ENCODE data around the gene LMTK3. TPM values are rescaled to one million over a fixed set of nuclear protein-coding genes. Genes with fewer than 3 reads are reported as not detected.

Gene LMTK3
- total RNA-seq: 1 to 10 TPM; 1.8 to 2.6 (median 2.0) TPM

DNA sequence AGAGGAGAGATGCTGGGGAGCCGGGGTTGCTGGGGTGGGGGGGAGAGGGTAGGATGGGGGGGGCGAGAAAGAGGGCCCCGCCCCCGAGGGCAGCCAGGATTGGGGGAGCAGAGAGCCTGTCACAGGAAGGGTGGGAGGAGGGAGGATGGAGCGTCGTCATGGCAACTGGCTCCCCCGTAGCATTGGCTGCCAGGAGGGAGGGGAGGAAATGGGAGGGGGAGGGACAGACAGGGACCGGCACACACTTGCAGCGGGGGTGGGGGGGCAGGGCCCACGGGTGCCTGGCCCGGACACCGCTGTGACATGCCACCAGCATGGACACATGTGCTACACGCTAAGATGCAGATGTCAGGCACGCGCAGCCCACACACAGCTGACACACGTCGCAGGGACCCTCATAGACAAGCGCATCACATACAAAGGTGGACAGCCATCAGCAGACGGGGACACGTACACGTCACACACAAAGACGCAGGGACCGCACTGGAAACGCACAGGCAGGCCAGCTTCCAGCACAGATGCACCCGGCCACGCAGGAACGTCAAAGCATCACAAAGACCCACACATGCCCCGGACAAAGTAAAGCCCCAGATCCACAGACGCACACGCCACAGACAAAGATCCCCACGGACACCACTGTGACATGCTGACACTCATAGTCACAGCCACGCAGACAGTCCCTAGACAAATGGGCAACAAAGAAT lies at the start of gene LMTK3:
LMTK3 (minus strand) TSS at position 36 of the 704 bp plus-strand sequence. CDS start 259 bp downstream, outside the sequence.
- DNase-seq: peak; percentile 69
- peak within 1 kb of the TSS; percentile 82 for H3K4me3 Mint-ChIP-seq

DNA sequence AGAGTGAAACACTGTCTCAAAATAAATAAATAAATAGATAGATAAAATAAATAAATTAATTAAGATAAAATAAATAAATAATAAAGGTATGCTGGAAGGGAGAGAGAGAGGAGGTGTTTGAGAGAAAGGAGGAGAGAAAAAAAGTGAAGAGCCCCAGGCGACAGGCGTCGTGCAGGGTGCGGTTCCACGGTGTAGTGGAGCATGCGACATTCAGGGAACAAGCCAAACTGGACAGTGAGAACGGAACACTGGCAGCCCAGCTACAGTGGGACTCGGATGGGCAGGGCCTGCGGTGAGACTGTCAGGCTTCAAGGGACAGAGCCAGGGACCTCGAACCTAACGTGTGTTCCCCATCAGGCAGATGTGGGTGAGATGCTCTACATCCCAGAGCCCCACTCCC lies 49.8 kb upstream of the LMTK3 start:
- no peak for DNase-seq
- ATAC-seq: no peak
- H3K27me3 Mint-ChIP-seq (ENCODE audit: low read depth): peaks cover 19% of the 10 kb centered on the region
- no peaks in the 10 kb centered on the region for H3K9me3 Mint-ChIP-seq
- peaks cover 2% of the 10 kb centered on the region for H3K4me1 Mint-ChIP-seq (ENCODE audit: low read depth)
- H3K4me3 Mint-ChIP-seq: no peak overlapping the region
- no peaks in the 10 kb centered on the region for H3K36me3 Mint-ChIP-seq (ENCODE audit: insufficient read depth)

More for the DNA sequence above, at the start of gene LMTK3:
- peak; percentile 51 to 53 for ATAC-seq
- Mint-ChIP-seq H3K36me3 (ENCODE audit: insufficient read depth) (no peaks in the 10 kb centered on the region), H3K4me1 (ENCODE audit: low read depth) (peaks cover 13% of the 10 kb centered on the region), H3K27me3 (ENCODE audit: low read depth) (no peaks in the 10 kb centered on the region), H3K9me3 (no peaks in the 10 kb centered on the region)

DNA sequence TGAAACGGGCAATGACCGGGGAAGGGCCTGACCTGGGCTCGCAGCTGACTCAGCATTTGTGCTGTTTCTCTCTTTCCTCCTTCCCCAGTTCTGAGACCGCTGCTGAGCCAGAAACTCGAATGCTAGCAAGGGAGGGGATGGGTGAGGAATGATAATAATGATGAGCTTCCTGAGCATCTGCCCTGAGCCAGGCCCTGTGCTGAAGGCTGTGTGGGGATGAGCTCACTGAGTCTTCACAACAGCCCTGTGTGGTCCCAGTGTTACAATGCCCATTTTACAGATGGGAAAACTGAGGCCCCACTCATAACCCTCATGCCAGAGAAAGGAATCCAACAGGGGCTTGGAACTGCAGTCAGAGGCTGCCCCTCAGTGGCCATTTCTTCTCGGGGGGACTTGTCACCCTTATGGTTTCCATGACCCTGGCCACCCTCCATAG lies 48.5 kb upstream of the LMTK3 start:
- H3K27me3 Mint-ChIP-seq (ENCODE audit: low read depth): peaks cover 19% of the 10 kb centered on the region
- no peaks in the 10 kb centered on the region for H3K9me3 Mint-ChIP-seq
- H3K4me3 Mint-ChIP-seq: no peak overlapping the region
- ATAC-seq: no peak
- no peak for DNase-seq
- no peaks in the 10 kb centered on the region for H3K36me3 Mint-ChIP-seq (ENCODE audit: insufficient read depth)
- H3K4me1 Mint-ChIP-seq (ENCODE audit: low read depth): peaks cover 2% of the 10 kb centered on the region

- H3K4me3 Mint-ChIP-seq: no peak overlapping the region
- DNase-seq (no peak), ATAC-seq (no peak)
- peaks cover 19% of the 10 kb centered on the region for H3K27me3 Mint-ChIP-seq (ENCODE audit: low read depth)
- peaks cover 2% of the 10 kb centered on the region for H3K4me1 Mint-ChIP-seq (ENCODE audit: low read depth)
- H3K36me3 Mint-ChIP-seq (ENCODE audit: insufficient read depth): no peaks in the 10 kb centered on the region
- H3K9me3 Mint-ChIP-seq: no peaks in the 10 kb centered on the region
These were observed 46.5 kb upstream of the LMTK3 start for GRCh38 chr19:48558018-48558684.

DNA sequence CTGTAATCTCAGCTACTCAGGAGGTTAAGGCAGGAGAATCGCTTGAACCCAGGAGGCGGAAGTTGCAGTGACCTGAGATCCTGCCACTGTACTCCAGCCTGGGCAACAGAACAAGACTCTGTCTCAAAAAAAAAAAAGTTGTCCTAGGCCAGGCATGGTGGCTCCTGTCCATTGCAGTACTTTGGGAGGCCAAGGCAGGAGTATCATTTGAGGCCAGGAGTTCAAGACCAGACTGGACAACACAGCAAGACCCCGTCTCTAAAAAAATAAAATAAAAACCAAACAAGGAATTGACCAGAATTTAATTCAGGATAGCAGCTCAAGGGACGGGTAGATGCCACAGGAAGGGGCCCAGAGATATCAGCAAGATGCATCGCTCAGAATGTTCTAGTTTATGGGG lies 45.2 kb upstream of the LMTK3 start:
- H3K9me3 Mint-ChIP-seq: no peaks in the 10 kb centered on the region
- peaks cover 19% of the 10 kb centered on the region for H3K27me3 Mint-ChIP-seq (ENCODE audit: low read depth)
- no peak overlapping the region for H3K4me3 Mint-ChIP-seq
- ATAC-seq (no peak), DNase-seq (no peak)
- peaks cover 2% of the 10 kb centered on the region for H3K4me1 Mint-ChIP-seq (ENCODE audit: low read depth)
- H3K36me3 Mint-ChIP-seq (ENCODE audit: insufficient read depth): no peaks in the 10 kb centered on the region

DNA sequence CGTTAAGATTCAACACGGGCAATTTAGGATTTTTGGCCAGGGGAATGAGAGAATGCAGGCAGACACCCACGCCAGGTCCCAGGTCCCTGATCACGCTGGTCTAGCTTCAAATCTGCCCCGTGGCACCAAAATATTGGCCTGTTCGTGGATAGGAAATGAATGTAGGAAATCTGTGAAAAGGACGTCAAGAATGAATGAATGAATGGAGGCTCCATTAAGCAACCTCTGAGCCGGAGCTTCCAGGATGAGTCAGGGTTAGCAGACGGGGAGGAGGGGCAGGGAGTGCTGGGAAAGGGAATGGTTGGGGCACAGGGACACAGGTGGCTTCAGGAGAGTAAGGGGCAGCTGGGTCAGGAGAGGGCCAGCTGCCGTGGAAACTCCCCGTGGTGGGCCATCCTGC lies 44.5 kb upstream of the LMTK3 start:
- H3K4me1 Mint-ChIP-seq (ENCODE audit: low read depth): peaks cover 2% of the 10 kb centered on the region

DNA sequence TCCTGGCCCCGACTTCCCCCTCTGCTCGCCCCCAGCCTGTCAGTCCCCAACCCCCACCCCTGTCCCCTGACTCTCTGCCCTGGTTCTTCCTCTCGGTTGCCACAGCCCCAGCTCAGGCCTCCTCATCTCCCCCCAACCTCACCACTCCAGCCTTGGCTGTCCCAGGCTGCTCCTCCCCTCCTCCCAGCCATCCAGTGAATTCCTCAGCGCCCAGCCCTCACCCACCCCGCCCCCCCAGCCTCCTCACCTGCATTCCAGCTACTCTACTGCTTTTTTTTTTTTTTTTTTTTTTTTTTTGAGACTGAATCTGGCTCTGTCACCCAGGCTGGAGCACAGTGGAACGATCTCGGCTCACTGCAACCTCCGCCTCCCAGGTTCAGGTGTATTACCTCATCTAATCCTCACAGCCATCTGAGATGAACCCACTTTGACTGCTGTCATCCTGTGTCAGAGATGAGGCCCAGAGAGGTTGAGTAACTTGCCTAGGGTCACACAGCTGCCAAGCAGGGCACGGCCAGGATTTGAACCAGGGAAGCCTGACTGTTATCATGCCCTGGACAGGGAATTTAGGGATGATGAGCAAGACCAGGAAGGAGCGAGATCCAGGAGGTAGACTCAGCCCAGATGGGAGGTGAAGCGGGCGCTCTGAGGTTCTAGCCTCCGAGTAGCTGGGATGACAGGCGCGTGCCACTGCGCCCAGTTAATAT lies 42.9 kb upstream of the LMTK3 start:
- Mint-ChIP-seq H3K4me3 (no peak overlapping the region), H3K27me3 (ENCODE audit: low read depth) (peaks cover 17% of the 10 kb centered on the region)

More for the DNA sequence above, 44.5 kb upstream of the LMTK3 start:
- peaks cover 21% of the 10 kb centered on the region for H3K27me3 Mint-ChIP-seq (ENCODE audit: low read depth)
- DNase-seq (no peak), ATAC-seq (no peak)
- no peak overlapping the region for H3K4me3 Mint-ChIP-seq
- H3K36me3 Mint-ChIP-seq (ENCODE audit: insufficient read depth): no peaks in the 10 kb centered on the region
- no peaks in the 10 kb centered on the region for H3K9me3 Mint-ChIP-seq

GRCh38 chr19:48553676-48554384 lies 42.2 kb upstream of the LMTK3 start:
- DNase-seq: no peak
- peaks cover 2% of the 10 kb centered on the region for H3K4me1 Mint-ChIP-seq (ENCODE audit: low read depth)
- ATAC-seq: no peak
- no peaks in the 10 kb centered on the region for H3K36me3 Mint-ChIP-seq (ENCODE audit: insufficient read depth)
- H3K27me3 Mint-ChIP-seq (ENCODE audit: low read depth): peaks cover 12% of the 10 kb centered on the region
- H3K4me3 Mint-ChIP-seq: no peak overlapping the region
- no peaks in the 10 kb centered on the region for H3K9me3 Mint-ChIP-seq

More for the DNA sequence above, 42.9 kb upstream of the LMTK3 start:
- Mint-ChIP-seq H3K4me1 (ENCODE audit: low read depth) (peaks cover 2% of the 10 kb centered on the region), H3K36me3 (ENCODE audit: insufficient read depth) (no peaks in the 10 kb centered on the region), H3K9me3 (no peaks in the 10 kb centered on the region)
- ATAC-seq: no peak
- no peak for DNase-seq

DNA sequence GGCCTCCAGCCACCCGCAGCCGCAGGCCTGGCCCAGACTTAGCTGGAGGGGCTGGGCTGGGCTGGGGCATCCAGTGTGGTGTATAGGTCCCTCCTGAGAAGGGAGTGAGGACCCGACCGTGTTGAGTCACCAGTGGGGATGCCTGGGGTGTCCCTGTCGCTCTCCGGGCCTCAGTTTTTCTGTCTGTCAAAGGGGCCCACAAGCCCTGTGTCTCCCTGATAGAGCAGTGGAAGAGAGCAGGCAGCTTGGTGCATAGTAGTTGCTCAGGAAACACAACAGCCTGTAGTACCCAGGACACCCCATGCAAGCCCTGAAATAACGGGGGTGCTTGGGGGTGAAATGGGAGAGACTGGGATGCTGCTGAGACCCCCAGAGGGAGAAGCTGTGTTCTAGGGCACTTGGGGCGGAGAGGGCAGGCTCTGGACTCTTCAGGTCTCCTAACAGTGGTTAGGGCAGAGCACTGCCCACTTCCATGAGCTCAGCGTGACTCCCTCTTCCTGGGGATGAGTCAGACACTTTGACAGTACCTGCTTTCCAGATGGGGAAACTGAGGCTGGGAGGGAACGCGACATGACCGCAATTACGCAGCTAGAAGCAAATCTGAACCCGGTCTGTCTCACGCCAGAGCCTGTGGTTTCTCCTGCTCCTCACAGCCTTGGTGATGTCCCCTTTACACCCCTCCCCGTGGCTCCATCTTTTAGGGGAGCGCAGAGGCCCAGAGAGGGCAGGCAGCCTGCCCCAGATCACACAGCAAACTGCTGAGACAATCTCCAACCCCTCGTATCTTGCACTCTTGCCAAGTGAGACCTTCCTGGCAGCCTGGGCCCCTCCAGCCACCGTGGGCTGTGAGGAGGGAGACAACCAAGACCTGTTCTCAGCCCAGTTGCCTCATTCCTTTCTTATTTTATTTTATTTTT lies 41.0 kb upstream of the LMTK3 start:
- Mint-ChIP-seq H3K9me3 (no peaks in the 10 kb centered on the region), H3K27me3 (ENCODE audit: low read depth) (peaks cover 6% of the 10 kb centered on the region), H3K4me3 (no peak overlapping the region), H3K4me1 (ENCODE audit: low read depth) (no peaks in the 10 kb centered on the region), H3K36me3 (ENCODE audit: insufficient read depth) (no peaks in the 10 kb centered on the region)
- DNase-seq: no peak
- no peak for ATAC-seq

- ATAC-seq: no peak
- no peaks in the 10 kb centered on the region for H3K4me1 Mint-ChIP-seq (ENCODE audit: low read depth)
- no peak within 1 kb of the TSS for H3K4me3 Mint-ChIP-seq
- no peak for DNase-seq
- H3K27me3 Mint-ChIP-seq (ENCODE audit: low read depth): peaks cover 2% of the 10 kb centered on the region
- H3K36me3 Mint-ChIP-seq (ENCODE audit: insufficient read depth): no peaks in the 10 kb centered on the region
- H3K9me3 Mint-ChIP-seq: no peaks in the 10 kb centered on the region
These were observed 40.0 kb upstream of the LMTK3 start, which contains the start of gene SULT2B1 for GRCh38 chr19:48551437-48552302. Gene SULT2B1 (plus strand): TSS chr19:48552172. CDS start chr19:48552253, 81 bp downstream.

- Mint-ChIP-seq H3K4me3 (no peak overlapping the region), H3K36me3 (ENCODE audit: insufficient read depth) (no peaks in the 10 kb centered on the region), H3K4me1 (ENCODE audit: low read depth) (no peaks in the 10 kb centered on the region), H3K27me3 (ENCODE audit: low read depth) (peaks cover 4% of the 10 kb centered on the region), H3K9me3 (no peaks in the 10 kb centered on the region)
- no peak for ATAC-seq
- no peak for DNase-seq
These were observed 37.7 kb upstream of the LMTK3 start for GRCh38 chr19:48549380-48549779.

- ATAC-seq (no peak), DNase-seq (no peak)
- no peak overlapping the region for H3K4me3 Mint-ChIP-seq
- H3K9me3 Mint-ChIP-seq: no peaks in the 10 kb centered on the region
- no peaks in the 10 kb centered on the region for H3K36me3 Mint-ChIP-seq (ENCODE audit: insufficient read depth)
- no peaks in the 10 kb centered on the region for H3K4me1 Mint-ChIP-seq (ENCODE audit: low read depth)
- H3K27me3 Mint-ChIP-seq (ENCODE audit: low read depth): peaks cover 4% of the 10 kb centered on the region
These were observed 36.7 kb upstream of the LMTK3 start for GRCh38 chr19:48548253-48548911.

Measured in activated T-cell treated with anti-CD3 and anti-CD28 coated beads, Interleukin-2, amount 50 U/mL, for 4 hours (primary cell).